NOMO-1 (cell line): ENCODE measurements around the gene BICRAL.
"Not testable (repeated sequence)": the region's sequence is repeated elsewhere in the genome, so short reads cannot be mapped to it uniquely, and the experiment has no call there.

ENCODE experiments used
- DNase-seq, 2 experiments: peaks; one replicate each; lab custom pipeline; 2025; ENCODE audit not compliant: unreplicated experiment in 2 of 2; lab: John Stamatoyannopoulos, UW

Gene BICRAL

DNA sequence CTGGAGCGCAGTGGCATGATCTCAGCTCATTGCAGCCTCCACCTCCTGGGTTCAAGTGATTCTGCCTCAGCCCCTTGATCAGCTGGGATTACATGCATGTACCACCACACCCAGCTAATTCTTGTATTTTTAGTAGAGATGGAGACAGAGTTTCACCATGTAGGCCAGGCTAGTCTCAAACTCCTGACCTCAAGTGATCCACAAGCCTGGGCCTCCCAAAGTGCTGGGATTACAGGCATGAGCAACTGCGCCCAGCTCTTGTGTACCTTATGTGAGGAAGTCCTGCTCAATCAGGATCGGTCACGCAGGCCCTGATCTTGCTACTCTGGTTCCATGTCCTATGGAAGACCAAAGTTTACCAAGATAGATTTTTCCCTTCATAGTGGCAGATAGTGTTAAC, 106.3 kb downstream of the BICRAL start:
- DNase-seq, result not testable (repeated sequence)

DNA sequence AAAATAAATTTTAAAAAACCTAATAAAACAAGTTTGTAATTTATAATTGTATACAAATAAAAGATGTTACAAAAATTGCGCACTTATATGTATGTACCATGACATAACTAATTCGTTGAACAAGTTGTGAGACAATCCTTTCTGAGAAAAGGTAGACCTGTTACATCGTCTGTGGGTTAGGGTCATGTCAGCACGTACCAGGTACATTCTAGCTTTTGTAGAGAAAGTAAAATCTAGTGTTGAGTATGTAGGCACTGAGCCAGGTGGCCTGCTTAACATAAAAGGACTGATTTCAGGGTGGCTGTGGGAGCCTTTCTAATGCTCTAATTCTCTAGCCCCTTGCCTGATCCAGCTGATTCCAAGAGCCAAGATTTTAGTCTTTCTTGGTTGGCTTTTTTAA, 108.0 kb downstream of the BICRAL start:
- no peak for DNase-seq

DNA sequence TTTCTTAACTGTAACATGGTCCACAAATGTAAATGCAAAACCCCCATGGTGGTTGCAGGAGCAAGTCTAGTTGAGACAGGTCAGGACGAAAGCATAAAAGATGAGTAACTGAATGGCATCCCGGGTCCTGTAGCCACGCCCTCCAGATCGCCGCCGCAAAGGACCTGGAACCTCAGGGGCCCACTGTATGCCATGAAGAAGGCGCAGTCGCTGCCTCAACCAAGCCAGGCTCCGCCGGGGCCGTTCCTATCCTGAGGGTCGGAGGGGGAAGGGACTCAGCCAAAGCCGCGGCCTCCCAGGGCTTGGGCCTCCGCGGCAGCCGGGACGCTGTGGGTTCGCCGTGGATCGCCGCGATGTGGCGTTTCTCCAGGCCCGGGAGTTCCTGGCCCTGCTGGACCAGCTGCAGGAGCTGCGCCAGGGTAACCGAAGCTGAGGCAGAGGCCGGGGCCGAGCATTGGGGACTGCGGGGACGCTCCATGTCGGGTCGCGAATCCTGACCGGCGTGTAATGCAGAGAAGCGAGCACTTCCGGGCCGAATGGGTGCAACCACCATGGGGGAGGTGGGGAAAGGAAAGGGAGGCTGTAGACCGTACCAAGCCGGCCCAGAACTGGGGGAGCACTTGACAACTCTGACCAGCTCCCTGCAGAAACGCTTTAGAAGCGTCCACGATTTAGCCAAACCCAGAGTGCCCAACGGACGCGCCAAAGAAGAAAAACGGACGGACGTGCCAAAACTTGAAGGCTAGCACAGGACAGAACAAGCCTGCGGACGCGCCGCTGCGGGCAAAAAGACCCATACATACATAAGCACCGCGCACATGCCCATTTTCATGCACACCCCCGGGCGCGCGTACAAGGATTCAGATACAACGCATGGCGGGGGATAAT, 108.7 kb downstream of the BICRAL start:
- peak; percentile 91 to 92 for DNase-seq

DNA sequence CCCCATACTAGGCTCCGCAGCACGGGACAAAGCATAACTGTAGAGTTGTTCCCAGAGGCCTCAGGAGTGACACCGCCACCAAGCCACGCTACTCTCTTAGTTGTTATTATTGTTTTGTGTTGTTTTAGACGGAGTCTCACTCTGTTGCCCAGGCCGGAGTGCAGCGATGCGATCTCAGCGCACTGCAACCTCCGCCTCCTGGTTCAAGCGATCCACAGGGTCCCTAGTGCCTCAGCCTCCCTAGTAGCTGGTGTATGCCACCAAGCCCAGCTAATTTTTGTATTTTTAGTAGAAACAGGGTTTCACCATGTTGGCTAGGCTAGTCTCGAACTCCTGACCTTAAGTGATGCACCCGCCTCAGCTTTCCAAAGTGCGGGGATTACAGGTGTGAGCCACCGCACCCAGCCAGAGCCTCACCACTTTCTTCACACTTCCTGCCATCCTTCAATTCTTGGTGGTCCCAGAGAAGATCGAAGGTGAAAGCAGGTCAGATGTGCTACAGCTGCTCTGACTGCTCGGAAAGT, 109.4 kb downstream of the BICRAL start:
- no peak for DNase-seq

DNA sequence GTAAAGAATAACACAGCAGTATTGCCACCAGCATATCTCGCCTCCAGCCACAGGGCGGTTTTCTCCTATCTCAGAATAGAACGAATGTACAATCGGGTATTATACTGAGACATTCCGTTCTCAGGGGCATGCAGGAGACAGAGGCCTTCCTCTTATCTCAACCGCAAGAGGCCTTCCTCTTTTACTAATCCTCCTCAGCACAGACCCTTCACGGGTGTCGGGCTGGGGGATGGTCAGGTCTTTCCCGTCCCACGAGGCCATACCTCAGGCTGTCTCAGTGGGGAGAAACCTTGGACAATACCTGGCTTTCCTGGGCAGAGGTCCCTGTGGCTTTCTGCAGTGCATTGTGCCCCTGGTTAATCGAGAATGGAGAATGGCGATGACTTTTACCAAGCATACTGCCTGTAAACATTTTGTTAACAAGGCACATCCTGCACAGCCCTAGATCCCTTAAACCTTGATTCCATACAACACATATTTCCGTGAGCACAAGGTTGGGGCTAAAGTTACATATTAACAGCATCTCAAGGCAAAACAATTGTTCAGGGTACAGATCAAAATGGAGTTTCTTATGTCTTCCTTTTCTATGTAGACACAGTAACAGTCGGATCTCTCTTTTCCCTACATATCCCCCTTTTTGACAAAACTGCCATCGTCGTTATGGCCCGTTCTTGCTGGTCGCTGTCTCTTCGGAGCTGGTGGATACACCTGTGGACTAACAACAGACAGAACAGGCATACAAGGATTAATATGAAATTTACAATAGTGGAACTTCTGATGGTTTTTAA, 112.4 kb downstream of the BICRAL start:
- DNase-seq, result peak; percentile 43 to 80

DNA sequence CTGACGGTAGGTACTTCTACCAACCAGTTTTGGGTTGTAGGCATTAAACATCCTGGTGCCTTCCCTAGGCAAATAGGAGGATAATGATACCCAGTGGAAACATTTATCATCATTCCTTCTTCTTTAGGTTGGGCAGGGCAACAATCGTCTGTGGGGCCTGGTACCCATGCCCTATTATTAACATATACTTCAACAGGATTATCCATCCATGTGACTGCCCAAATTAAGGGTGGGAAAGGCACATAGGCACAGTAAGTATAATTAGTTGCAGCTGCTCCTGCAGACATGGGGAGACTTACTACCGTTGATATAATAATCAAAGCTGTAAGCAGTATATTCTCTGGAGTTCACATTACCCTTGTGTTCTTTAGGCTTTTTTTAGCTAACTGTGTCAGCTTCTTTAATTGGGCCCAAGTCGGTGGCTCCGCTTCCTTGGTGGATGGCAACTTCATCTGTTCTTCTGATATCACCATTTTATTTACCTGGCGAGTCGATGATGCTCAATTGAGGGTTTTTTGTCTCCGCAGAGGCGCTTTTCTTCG, 114.4 kb downstream of the BICRAL start:
- DNase-seq, result no peak

DNA sequence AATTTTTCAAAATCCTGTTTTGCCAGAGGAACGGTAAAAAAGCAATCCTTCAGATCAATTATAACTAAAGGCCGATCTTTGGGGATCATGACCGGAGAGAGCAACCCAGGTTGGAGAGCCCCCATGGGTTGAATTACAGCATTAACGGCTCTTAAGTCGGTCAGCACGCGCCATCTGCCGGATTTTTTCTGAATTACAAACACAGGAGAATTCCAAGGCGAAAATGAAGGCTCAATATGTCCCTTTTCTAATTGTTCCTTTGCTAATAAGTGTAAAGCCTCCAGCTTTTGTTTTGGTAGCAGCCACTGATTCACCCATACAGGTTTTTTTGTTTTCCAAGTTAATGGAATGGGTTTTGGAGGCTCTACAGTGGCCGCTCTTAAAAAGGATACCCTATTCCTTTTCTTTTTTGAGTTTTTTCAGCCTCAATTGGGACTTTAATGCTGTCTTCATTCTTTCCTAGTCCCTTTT, 117.1 kb downstream of the BICRAL start:
- DNase-seq, result peak; percentile 32 to 49

DNA sequence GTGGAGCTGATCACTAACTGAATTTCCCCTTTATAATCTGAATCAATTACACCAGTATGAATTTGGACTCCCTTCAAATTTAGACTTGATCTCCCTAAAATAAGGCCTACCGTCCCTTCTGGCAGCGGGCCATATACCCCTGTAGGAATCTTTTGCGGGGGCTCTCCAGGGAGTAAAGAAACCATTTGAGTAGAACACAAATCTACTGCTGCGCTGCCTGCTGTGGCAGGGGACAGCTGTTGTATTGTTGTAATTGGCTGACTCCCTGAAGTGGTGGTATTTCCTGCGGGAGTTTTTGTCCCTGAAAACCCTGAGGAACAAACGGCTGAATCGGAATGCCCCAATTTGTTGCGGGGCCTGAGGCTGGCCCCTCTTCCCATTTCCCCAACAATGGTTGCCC, 118.0 kb downstream of the BICRAL start:
- DNase-seq, result no peak

DNA sequence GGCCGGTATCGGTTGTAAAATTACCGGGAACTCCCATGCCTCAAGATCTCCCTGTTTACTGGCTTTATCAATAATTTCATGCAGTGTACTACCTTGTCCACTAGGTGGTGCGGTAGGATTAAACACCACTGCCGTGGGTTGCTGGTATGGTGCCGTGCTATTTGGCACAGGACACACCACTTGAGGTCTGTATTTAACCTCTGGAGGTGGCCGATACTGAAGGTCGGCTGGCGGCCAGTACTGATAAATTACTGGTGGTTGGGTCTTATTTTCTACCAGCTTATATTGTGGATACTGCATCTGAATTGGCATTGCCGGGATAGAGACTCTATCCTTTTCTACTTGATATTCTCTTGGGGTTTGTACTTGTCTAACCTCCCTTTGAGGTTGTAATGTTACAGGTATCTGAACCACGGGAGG, 119.7 kb downstream of the BICRAL start:
- DNase-seq, result peak; percentile 58 to 60

DNA sequence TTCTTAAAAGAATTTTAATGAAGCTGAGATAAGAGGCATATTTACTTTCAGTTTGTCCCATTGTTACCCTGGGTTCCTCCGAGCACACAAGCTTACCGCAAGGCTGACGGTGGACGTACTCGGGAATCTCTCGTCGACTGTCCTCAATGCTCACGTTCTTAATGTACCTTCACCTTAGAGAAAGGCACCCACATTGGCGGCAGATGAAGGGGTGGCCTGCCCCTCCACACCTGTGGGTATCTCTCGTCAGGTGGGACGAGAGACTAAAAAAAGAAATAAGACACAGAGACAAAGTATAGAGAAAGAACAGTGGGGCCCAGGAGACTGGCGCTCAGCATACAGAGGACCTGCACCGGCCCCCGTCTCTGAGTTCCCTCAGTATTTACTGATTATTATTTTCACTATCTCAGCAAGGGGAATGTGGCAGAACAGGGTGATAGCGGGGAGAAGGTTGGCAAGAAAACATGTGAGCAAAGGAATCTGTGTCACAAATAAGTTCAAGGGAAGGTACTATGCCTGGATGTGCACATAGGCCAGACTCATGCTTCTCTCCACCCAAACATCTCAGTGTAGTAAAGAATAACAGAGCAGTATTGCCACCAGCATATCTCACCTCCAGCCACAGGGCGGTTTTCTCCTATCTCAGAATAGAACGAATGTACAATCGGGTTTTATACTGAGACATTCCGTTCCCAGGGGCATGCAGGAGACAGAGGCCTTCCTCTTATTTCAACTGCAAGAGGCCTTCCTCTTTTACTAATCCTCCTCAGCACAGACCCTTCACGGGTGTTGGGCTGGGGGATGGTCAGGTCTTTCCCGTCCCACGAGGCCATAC, 120.8 kb downstream of the BICRAL start:
- DNase-seq, result peak in 1 of 2 experiments; percentile 27

DNA sequence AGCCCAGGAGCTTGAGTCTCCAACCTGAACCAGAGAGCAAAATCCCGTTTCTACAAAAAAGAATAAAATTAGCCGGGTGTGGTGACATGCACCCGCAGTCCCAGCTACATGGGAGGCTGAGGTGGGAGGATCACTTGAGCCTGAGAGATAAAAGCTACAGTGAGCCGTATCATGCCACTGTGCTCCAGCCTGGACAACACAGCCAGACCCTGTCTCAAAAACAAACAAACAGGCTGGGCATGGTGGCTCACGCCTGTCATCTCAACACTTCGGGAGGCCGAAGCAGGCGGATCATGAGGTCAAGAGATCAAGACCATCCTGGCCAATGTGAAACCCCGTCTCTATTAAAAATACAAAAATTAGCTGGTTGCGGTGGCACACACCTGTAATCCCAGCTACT, 122.6 kb downstream of the BICRAL start:
- DNase-seq, result no peak

DNA sequence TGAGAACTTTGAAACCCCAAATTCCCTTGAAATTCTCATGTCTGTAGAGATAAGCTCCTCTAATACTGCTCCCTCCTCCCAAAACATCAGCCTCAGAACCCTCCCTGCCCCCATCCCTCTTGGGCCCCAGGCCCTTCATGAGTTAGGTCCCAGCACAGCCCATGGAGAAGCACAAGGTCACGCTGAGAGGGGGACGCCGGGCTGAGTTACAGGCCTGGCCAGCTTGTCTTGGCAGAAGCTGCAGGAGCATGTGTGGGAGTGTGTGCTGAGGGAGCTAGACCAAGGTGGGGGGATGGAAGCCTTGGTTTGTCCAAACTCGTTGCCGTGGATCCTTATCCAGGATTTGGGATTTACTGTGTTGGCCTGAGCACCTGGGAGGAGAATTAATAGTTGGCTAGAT, 125.5 kb downstream of the BICRAL start:
- no peak for DNase-seq

DNA sequence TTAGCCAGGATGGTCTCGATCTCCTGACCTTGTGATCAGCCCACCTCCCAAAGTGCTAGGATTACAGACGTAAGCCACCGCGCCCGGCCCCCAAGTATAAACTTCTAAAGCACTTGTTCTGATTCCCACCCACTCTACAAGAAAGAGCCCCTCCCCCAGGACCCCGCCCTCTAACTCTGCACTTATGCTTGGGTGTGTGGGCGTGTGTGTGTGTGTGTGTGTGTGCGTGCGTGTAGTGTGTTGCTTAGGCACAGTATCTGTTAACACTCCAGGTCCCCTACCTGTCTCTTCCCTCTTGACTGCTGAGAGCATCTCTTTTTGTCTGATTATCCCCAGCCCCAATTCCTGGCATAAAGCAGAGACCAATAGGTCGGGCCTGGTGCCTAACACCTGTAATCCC, 128.0 kb downstream of the BICRAL start:
- no peak for DNase-seq

DNA sequence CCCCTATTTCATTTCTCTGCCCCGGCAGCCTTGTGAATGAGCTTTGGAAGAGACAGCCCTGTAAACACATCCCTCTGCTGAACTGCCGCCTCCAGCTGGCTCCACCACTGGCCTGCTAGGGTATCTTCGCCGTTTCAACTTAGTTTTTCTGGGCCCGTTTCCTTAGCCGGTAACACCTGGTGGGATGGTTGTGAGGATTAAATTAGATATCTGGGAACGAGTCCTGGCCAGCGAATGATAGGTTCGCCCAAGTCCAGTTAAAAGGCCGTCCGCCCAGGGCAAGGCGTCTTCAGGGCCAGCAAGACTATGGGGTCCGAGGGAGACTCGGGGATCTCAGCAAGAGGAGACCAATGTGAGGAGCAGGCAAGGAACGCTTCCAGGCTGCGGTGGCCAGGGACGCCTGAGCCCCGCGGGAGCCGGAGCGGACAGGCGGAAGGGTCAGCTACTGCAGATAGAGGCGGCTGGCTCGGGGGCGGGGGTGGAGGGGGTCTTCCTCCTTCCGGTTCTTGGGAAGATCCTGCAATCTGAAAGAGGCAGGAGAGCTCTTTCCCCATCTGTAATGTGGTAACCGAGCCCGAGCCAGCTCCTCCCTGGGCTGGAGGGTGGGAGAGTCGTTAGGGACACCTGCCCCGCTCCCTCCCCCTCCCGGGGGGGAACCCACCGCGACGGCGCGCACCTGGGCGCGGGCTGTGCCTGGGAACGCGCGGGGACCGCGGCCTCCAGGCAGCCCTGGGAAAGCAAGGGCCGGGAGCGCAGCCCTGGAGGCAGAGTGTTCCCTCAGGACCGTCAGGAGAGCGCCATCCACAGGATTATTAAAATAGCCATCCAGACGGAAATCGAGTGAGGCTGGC, 129.5 kb downstream of the BICRAL start:
- DNase-seq, result no peak

DNA sequence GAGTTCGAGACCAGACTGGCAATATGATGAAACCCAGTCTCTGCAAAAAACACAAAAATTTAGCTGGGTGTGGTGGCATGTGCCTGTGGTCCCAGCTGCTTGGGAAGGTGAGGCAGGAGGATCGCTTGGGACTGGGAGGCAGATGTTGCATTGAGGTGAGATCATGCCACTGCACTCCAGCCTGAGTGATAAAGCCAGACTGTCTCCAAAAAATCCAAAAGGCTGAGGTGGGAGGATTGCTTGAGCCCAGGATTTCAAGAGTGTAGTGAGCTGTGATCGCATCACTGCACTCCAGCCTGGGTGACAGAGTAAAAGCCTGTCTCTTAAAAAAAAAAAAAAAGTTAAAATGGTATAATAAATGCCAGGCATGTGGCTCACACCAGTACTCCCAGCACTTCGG, 132.7 kb downstream of the BICRAL start:
- DNase-seq, result no peak

DNA sequence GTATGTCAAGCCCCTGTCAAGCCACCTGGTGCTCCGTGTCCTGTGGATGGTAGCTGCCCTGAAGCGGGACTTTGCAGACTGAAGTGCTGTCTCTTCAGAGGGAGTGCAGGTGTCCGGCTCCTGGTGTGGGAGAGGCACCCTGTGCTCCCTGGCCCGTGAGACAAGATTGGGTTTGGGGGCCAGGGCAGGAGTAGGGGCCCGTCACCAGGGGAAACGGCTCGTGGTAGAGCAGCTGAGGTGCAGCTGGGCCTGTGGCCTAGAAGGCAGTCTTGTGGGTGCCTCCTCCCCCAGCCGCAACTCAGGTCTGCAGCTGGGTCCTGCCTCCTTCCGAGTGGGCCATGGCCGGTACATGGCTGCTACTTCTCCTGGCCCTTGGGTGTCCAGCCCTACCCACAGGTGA, 133.9 kb downstream of the BICRAL start, which contains the start of gene PTCRA:
Gene PTCRA, plus strand, starts transcription at position 322 of the 400 bp plus-strand sequence. Its CDS starts 17 bp downstream, at position 339.
- no peak for DNase-seq

DNA sequence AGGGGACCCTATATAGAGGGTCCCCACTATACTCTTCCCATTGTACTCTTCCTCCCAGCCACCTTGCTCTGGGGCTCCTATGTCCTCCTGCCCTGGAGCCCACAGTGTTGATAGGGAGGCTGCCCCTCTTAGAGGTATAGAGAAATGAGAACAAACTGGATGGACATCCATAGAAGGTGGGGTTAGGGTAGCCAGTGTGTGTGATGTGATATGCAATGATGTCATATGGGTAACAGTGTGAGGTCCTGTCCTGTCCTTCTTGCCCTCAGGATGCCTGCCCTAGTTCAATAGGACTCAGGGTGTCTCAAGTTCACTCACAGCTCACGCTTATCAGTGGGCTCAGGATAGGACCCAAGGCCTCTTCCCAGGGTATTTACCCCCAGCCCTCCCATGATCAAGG, 134.4 kb downstream of the BICRAL start:
- no peak for DNase-seq
